GM12878 (cell line): ENCODE results near the gene DIDO1. TPM values are rescaled to one million over a fixed set of nuclear protein-coding genes. Genes with fewer than 3 reads are reported as not detected.
A peak's percentile ranks its signal among the peaks of the same experiment; 100 is the strongest.

ENCODE experiments used
- ASH2L ChIP-seq: fragments of 300-600, 200-600 bp; sonication (generic); IDR thresholded peaks from 2 replicates; pipeline ENCODE4 v1.6.1; 2017; ENCODE audit warnings: low read depth, mild to moderate bottlenecking, borderline replicate concordance
- BACH1 ChIP-seq: fragments of 450-650 bp; IDR thresholded peaks from 2 replicates; pipeline ENCODE4 v1.6.1; 2017; ENCODE audit warnings: mild to moderate bottlenecking, borderline replicate concordance
- BCL3 ChIP-seq: IDR thresholded peaks from 2 replicates; pipeline ENCODE4 v1.6.1; 2011; ENCODE audit warnings: borderline replicate concordance, low read depth, mild to moderate bottlenecking, moderate library complexity, low read length; ENCODE audit not compliant: insufficient read depth, poor library complexity, severe bottlenecking
- BCLAF1 ChIP-seq: fragments of 450-650 bp; IDR thresholded peaks from 2 replicates; pipeline ENCODE4 v1.6.1; 2017; ENCODE audit warnings: antibody characterized with exemption, mild to moderate bottlenecking, moderate library complexity
- CTCF ChIP-seq, 3 experiments: IDR thresholded peaks in 2 of 3; conservative IDR thresholded peaks in 1 of 3; 2 replicates each; pipeline ENCODE4 v1.5.1; 2011; ENCODE audit warnings: low read depth in 3 of 3, low read length in 3 of 3, mild to moderate bottlenecking in 3 of 3, control low read depth in 2 of 3, moderate library complexity in 2 of 3, inconsistent platforms in 1 of 3, mixed read lengths in 1 of 3; ENCODE audit not compliant: control insufficient read depth in 2 of 3, insufficient read depth in 1 of 3; ENCODE audit errors: extremely low read depth in 1 of 3
- ELK1 ChIP-seq: IDR thresholded peaks from 2 replicates; pipeline ENCODE4 v1.6.1; 2012; ENCODE audit warnings: low read depth, low read length, improper control_type of control experiment
- FOXM1 ChIP-seq: IDR thresholded peaks from 2 replicates; pipeline ENCODE4 v1.6.1; 2012; ENCODE audit warnings: low read depth, mild to moderate bottlenecking, inconsistent platforms, low read length, moderate library complexity
- KAT2A ChIP-seq: conservative IDR thresholded peaks from 2 replicates; pipeline ENCODE4 v1.6.1; 2011; ENCODE audit warnings: low read depth, low read length; ENCODE audit not compliant: control insufficient read depth
- LARP7 ChIP-seq: fragments of 450-650 bp; IDR thresholded peaks from 2 replicates; pipeline ENCODE4 v1.6.1; 2017; ENCODE audit warnings: mild to moderate bottlenecking
- MYB ChIP-seq: fragments of 150-350 bp; IDR thresholded peaks from 2 replicates; pipeline ENCODE4 v1.6.1; 2014; ENCODE audit warnings: mild to moderate bottlenecking, low read depth, low read length, borderline replicate concordance
- PKNOX1 ChIP-seq: fragments of 450-650 bp; IDR thresholded peaks from 2 replicates; pipeline ENCODE4 v1.6.1; 2016; ENCODE audit warnings: mild to moderate bottlenecking
- RAD21 ChIP-seq: IDR thresholded peaks from 2 replicates; pipeline ENCODE4 v1.6.1; 2011; ENCODE audit warnings: mild to moderate bottlenecking, low read depth, low read length, moderate library complexity; ENCODE audit not compliant: insufficient read depth
- RFX5 ChIP-seq: IDR thresholded peaks from 2 replicates; pipeline ENCODE4 v1.6.1; 2011; ENCODE audit warnings: low read depth, low read length, improper control_type of control experiment
- SMC3 ChIP-seq: IDR thresholded peaks from 2 replicates; pipeline ENCODE4 v1.6.1; 2011; ENCODE audit warnings: low read length, improper control_type of control experiment, borderline replicate concordance
- STAT1 ChIP-seq: fragments of 450-650 bp; conservative IDR thresholded peaks from 2 replicates; pipeline ENCODE4 v1.6.1; 2014; ENCODE audit warnings: antibody characterized with exemption, mild to moderate bottlenecking
- SUZ12 ChIP-seq: fragments of 200-600 bp; sonication (generic); IDR thresholded peaks from one replicate; pipeline ENCODE4 v1.6.1; 2018; ENCODE audit warnings: antibody characterized with exemption, mild to moderate bottlenecking; ENCODE audit not compliant: unreplicated experiment
- TARDBP ChIP-seq: IDR thresholded peaks from 2 replicates; pipeline ENCODE4 v1.6.1; 2016; ENCODE audit warnings: borderline replicate concordance
- TCF7 ChIP-seq: IDR thresholded peaks from 2 replicates; pipeline ENCODE4 v1.6.1; 2014; ENCODE audit warnings: antibody characterized with exemption, borderline replicate concordance
- YBX1 ChIP-seq: fragments of 450-650 bp; IDR thresholded peaks from 2 replicates; pipeline ENCODE4 v1.6.1; 2016; ENCODE audit warnings: antibody characterized with exemption
- ZNF24 ChIP-seq: fragments of 450-650 bp; IDR thresholded peaks from 2 replicates; pipeline ENCODE4 v1.6.1; 2017; ENCODE audit warnings: antibody characterized with exemption, mild to moderate bottlenecking
- ZNF384 ChIP-seq: IDR thresholded peaks from 2 replicates; pipeline ENCODE4 v1.6.1; 2012; ENCODE audit warnings: low read depth, mild to moderate bottlenecking, low read length, improper control_type of control experiment, borderline replicate concordance
- ZNF622 ChIP-seq: fragments of 450-650 bp; IDR thresholded peaks from 2 replicates; pipeline ENCODE4 v1.6.1; 2017; ENCODE audit warnings: mild to moderate bottlenecking, inconsistent platforms
- ZSCAN29 ChIP-seq: fragments of 450-650 bp; IDR thresholded peaks from 2 replicates; pipeline ENCODE4 v1.6.1; 2017; ENCODE audit warnings: mild to moderate bottlenecking, moderate library complexity
- polyA plus RNA-seq, 11 experiments: library from polyadenylated mRNA; depleted of rRNA in 4 of 11; unstranded in 6 of 11; stranded (reverse) in 5 of 11; fragments of >200 nt; fragmentation: Nextera tagmentation in 4 of 11; fragmentation: Illumina TruSeq in 1 of 11; extraction: Ambion mirVana in 4 of 11; extraction: Trizol in 1 of 11; gene quantifications; 1 replicate in 1 of 11; 2 replicates in 10 of 11; pipeline versions ENCODE4 v1.2.1 to v1.2.3, GENCODE V29; 2011 to 2016; ENCODE audit warnings: inconsistent platforms in 2 of 11, missing spikeins in 2 of 11, low read depth in 1 of 11
- total RNA-seq, 4 experiments: library from RNA; depleted of rRNA in 3 of 4; stranded (reverse); fragments of >200 nt in 3 of 4; fragmentation: Illumina TruSeq in 1 of 4; extraction: Trizol in 1 of 4; gene quantifications; 2 replicates each; pipeline versions ENCODE4 v1.2.1 to v1.2.3, GENCODE V29; 2013 to 2021

Gene DIDO1
- total and polyA plus RNA-seq, 10 of the 15 experiments (the other 5 are each of a cell fraction or from before 2014, with no cell fraction given) = 5.5 to 56.4 (median 38.4) TPM

GRCh38 chr20:62900052-62900691 lies 26.1 kb downstream of the DIDO1 start (continued):
- TF ChIP-seq LARP7 (no peak), CTCF (IDR thresholded peaks at IDR 0.05 in 2 of 3, conservative IDR thresholded peaks at IDR 0.05 in 1 of 3; ENCODE audit: control insufficient read depth in 2 of 3, extremely low read depth in 1 of 3, insufficient read depth in 1 of 3, low read depth in 3 of 3, low read length in 3 of 3) (peak; percentile 94 to 98 (median 96)), BCLAF1 (no peak), BCL3 (peak; percentile 81), RAD21 (peak; percentile 74), KAT2A (no peak), ZNF622 (no peak), ZSCAN29 (no peak), PKNOX1 (no peak), RFX5 (0 out of 2 replicates have a peak, but pooled peaks have one; percentile 21), STAT1 (no peak), FOXM1 (no peak), BACH1 (no peak), SUZ12 (no peak), SMC3 (peak; percentile 72), ELK1 (no peak), MYB (no peak), ZNF24 (no peak), TARDBP (no peak), TCF7 (no peak), ASH2L (no peak), YBX1 (no peak), ZNF384 (no peak)
